GM18519 (cell line): ENCODE data around the gene UNCX.

ENCODE experiments used
- ATAC-seq: cut with Tn5 transposase; IDR thresholded peaks from one replicate; pipeline ENCODE4 v1.9.1; 2021; ENCODE audit warnings: mild to moderate bottlenecking, moderate library complexity; ENCODE audit not compliant: unreplicated experiment, low FRiP score

UNCX gene

GRCh38 chr7:1241603-1242255 lies 9.1 kb downstream of the UNCX start:
- ATAC-seq: no peak

GRCh38 chr7:1242256-1242605 lies 9.6 kb downstream of the UNCX start:
- ATAC-seq: no peak

GRCh38 chr7:1242606-1243289 lies 10.1 kb downstream of the UNCX start:
- no peak for ATAC-seq

GRCh38 chr7:1243290-1243963 lies 10.8 kb downstream of the UNCX start:
- ATAC-seq: no peak

GRCh38 chr7:1243964-1244416 lies 11.3 kb downstream of the UNCX start:
- no peak for ATAC-seq

GRCh38 chr7:1244700-1245523 lies 12.2 kb downstream of the UNCX start:
- no peak for ATAC-seq

- no peak for ATAC-seq
These were observed 12.9 kb downstream of the UNCX start for GRCh38 chr7:1245524-1246050.

- ATAC-seq: no peak
These were observed 13.6 kb downstream of the UNCX start for GRCh38 chr7:1246160-1246870.

GRCh38 chr7:1246871-1247526 lies 14.3 kb downstream of the UNCX start:
- no peak for ATAC-seq

- ATAC-seq: no peak
These were observed 14.9 kb downstream of the UNCX start for GRCh38 chr7:1247527-1248041.

GRCh38 chr7:1248143-1248915 lies 15.7 kb downstream of the UNCX start:
- ATAC-seq: no peak

GRCh38 chr7:1248916-1249581 lies 16.4 kb downstream of the UNCX start:
- ATAC-seq: no peak

GRCh38 chr7:1249731-1250130 lies 17.1 kb downstream of the UNCX start:
- ATAC-seq: no peak

- no peak for ATAC-seq
These were observed 18.2 kb downstream of the UNCX start for GRCh38 chr7:1250901-1251300.

- no peak for ATAC-seq
These were observed 19.3 kb downstream of the UNCX start for GRCh38 chr7:1251796-1252539.

- ATAC-seq: no peak
These were observed 19.9 kb downstream of the UNCX start for GRCh38 chr7:1252540-1253090.

GRCh38 chr7:1253681-1254181 lies 21.1 kb downstream of the UNCX start:
- ATAC-seq: no peak
